Retinal pigment epithelial cell (primary cell): ENCODE data around the gene KHDC1.
"Not testable (repeated sequence)": the region's sequence is repeated elsewhere in the genome, so short reads cannot be mapped to it uniquely, and the experiment has no call there.

ENCODE experiments used
- DNase-seq: peaks from one replicate; pipeline ENCODE4 v3.0.0-alpha.2; 2010; ENCODE audit warnings: low read depth
- H3K4me3 ChIP-seq: 2 replicates; pipeline ENCODE4 v1.5.1; 2011; ENCODE audit warnings: mild to moderate bottlenecking, low read length, control low read depth, moderate library complexity
- CTCF ChIP-seq: conservative IDR thresholded peaks from 2 replicates; pipeline ENCODE4 v1.5.1; 2011; ENCODE audit warnings: low read depth, low read length, control low read depth, inconsistent platforms

The KHDC1 gene

GRCh38 chr6:73200247-73200646 lies 62.7 kb downstream of the KHDC1 start:
- DNase-seq, result no peak
- TF ChIP-seq CTCF, result no peak
- no peak overlapping the region for H3K4me3 ChIP-seq

- TF ChIP-seq CTCF, result no peak
- H3K4me3 ChIP-seq, result no peak overlapping the region
- DNase-seq, result no peak
These were observed 68.3 kb downstream of the KHDC1 start for GRCh38 chr6:73194744-73195143.

GRCh38 chr6:73193302-73193701 lies 69.7 kb downstream of the KHDC1 start:
- DNase-seq, H3K4me3 ChIP-seq: not testable (repeated sequence)
